Measurements from ENCODE around the gene C6orf120.

C6orf120 gene

GRCh38 chr6:169701954-169702839 is at the start of gene C6orf120, which contains the start of gene WDR27:
Gene C6orf120, plus strand, starts transcription at chr6:169702126. Its CDS starts 334 bp downstream, at chr6:169702460.
Gene WDR27, minus strand, starts transcription at chr6:169702029. Its CDS starts 13,024 bp downstream, at chr6:169689005.
- peak; percentile 98 for DNase-seq

DNA sequence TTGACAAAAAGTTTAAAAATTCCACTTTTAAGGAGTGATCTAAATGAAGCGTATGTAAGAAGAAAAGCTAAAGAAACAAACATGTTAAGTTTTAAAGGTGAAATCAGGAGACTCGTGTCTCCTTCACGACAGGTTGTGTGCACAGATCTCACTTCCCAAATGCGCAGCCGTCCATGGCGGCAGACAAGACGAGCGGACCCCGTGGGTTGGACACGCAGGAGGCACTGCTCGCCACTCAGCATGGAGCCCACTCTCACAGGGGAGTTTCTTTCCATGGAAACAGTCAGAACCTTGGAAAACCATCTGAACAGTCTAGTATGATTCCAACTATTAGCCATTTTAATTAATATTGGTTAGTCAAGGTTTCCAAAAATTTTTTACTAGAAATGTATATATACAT is 49.0 kb upstream of the C6orf120 start:
- DNase-seq = no peak

GRCh38 chr6:169653691-169654090 is 48.2 kb upstream of the C6orf120 start:
- DNase-seq = no peak

DNA sequence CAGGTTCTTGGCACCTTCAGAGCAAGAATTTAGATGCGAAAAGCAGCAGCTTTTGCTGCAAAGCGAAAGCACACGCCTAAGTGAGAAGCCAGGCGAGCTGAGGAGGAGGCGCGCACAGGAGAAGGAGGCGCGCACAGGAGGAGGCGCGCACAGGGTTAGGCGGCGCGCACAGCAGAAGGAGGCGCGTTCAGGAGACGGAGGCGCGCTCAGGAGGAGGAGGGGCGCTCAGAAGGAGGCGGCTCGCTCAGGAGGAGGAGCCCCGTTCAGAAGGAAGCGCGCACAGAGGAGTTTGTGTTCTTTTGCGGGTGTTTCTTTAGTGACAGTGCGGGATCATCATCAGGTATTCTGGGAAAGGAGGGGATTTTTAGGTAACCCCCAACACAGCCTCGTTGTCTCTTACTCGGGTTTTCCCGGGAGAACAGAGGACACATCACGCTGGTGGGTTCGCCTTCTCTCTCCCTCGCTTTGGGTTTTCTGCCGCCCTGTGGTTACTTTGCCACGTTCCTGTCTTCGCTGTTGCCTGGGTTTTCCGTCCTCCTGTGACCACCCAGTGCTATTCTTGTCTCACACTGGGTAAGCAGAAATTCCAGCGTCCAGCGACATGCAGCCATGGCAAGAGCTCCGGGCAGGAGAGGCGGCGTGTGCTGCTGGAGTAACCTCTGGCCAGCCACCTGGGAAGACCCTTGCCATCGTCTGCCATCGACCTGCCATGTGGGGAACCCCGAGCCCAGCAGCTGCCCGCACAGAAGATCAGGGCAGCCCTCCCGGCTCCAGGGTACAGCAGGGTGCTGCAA is 47.1 kb upstream of the C6orf120 start:
- no peak for DNase-seq

GRCh38 chr6:169656546-169657283 is 45.2 kb upstream of the C6orf120 start:
- DNase-seq = no peak

DNA sequence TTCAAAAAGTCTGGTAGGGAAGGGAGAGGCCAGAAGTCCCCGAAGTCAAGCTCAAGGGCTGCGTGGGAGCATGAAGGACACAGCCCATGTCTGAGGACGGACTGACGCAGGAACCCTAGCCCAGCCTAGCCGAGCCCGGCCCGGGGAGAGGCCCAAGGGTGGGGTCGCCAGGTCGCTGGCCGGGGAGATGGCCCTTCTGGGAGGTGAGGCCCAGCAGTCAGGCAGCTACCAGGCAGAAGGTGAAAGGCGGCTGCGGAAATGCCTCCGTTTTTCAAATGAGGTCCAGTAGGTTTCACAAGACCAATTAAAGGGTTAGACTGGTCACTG is 44.7 kb upstream of the C6orf120 start:
- no peak for DNase-seq

- DNase-seq = no peak
These were observed 41.9 kb upstream of the C6orf120 start for GRCh38 chr6:169659820-169660610.

GRCh38 chr6:169660751-169661390 is 41.1 kb upstream of the C6orf120 start:
- no peak for DNase-seq

- DNase-seq = no peak
These were observed 40.6 kb upstream of the C6orf120 start for GRCh38 chr6:169661391-169661756.

DNA sequence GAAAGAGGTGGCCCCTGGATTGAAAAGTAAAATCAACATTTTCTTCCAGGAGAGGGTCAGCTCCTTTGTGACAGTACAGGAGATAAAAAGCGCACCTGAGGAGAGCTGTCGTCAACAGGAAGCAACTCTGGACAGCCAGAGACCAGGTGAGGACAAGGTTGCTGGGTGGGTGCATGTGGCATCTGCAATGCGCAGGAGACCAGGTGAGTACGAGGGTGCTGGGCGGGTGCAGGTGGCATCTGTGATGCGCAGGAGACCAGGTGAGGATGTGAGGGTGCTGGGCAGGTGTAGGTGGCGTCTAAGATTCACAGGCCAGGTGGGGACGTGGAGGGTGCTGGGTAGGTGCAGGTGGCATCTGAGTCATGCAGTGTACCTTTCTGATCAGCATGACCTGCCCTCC is 38.5 kb upstream of the C6orf120 start:
- DNase-seq = peak; percentile 73

DNA sequence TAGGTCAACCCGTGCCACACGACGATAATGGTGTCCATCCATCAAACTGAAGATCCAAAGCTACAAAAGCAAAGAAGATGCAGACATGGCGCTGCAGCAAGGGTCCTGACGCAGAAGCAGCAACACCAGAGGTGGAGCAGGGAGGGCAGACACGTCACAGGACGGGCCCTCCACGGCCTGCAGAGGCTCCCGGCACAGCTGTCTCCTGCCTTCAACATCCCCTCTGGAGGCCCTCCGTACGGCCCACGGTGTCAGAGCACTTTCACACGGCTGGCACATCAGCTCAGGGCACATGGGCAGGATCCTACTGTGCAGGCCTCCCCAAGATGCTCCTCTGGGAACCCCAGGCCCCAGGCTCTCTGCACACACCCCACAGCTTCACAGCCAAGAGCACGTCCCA is 37.7 kb upstream of the C6orf120 start:
- DNase-seq = no peak

- DNase-seq = peak; percentile 87
These were observed 36.6 kb upstream of the C6orf120 start for GRCh38 chr6:169665289-169665688.

DNA sequence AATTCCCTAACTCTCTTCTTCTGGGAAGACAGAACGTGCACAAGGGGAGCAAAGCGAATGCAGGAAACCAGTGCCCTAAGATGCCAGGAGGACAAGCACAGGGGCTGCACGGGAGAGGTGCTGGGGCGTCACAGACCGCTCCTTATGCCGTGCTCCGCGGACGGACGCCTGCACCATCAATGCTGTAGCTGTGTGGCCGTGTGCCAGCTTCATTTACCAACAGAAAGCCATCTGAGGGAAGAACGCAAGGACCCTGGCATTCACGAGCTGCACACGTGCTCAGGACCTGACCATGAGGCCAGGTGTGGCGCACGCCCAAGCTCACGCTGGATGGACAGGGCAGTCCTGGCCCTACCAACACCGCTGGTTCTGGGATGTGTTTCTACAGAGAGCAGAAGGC is 35.5 kb upstream of the C6orf120 start:
- peak; percentile 70 for DNase-seq

GRCh38 chr6:169667716-169668115 is 34.2 kb upstream of the C6orf120 start:
- DNase-seq = no peak

GRCh38 chr6:169668203-169668847 is 33.6 kb upstream of the C6orf120 start:
- no peak for DNase-seq

DNA sequence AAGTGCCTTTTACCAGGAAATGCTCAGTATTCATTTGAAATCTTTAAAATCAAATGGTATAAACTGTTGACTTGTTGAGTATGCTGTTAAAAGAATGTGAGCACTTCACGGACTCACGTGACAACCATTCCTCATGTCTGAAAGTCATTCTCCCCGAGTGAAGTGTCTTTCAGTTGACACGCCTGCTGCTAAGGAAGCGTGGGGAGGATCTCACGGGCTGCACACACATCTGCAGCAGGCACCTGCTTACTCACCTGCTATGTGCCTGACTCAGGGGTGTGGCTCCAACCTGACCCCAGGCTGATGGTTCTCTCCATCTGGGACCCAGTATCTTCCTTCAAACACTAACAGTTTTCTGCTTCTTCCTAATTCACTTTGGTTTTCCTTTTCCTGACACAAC is 32.8 kb upstream of the C6orf120 start:
- DNase-seq = peak; percentile 72

GRCh38 chr6:169669889-169670288 is 32.0 kb upstream of the C6orf120 start:
- DNase-seq = no peak

DNA sequence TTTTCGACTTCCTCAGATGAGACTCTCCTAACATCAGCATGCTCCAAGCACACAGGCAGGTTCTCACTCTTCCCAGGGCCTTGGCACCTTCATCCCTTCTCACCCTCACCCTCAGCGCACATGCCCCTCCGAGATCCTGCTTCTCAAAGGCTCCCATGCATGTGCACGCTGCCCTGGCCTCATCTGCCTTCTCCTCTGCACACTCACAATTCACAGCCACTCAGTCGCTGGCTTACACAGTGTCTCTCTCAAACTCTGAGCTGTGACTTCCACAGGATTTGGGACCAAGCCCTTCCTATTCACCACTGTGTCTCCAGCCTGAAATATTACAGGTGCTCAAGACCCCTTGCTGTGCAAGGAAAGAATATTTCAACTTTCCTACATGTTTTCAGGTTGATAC is 30.4 kb upstream of the C6orf120 start:
- DNase-seq = no peak

- no peak for DNase-seq
These were observed 26.9 kb upstream of the C6orf120 start for GRCh38 chr6:169675011-169675410.

DNA sequence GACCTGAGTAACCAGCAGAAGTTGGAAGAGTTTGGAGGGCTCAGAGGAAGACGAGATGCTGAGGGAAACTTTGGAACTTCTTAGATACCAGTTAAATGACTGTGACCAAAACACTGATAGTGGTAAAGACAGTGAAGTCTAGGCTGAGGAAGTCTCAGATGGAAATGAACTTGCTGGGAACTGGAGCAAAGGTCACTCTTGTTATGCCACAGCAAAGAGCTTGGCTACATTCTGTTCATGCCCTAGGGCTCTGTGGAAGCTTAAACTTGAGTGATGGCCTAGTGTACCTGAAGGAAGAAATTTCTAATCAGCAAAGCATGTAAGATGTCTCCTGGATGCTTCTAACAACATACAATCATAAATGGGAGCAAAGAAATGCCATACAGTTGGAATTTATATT is 24.8 kb upstream of the C6orf120 start:
- no peak for DNase-seq

DNA sequence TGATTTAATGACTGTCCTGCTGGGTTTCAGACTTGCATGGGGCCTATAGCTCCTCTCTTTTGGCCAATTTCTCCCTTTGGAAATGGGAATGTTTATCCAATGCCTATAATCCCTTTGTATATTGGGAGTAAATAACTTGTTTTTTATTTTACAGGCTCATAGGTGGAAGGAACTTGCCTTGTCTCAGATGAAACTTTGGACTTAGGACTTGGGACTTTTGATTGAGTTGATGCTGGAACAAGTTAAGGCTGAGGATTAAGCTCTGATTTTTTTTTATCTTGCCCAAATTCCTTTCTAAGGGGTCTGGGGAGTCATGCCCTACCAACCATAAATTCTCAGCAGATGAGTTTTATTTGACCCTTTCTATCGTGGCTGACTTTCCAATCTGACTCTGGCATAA is 23.6 kb upstream of the C6orf120 start:
- no peak for DNase-seq

GRCh38 chr6:169684056-169684455 is 17.9 kb upstream of the C6orf120 start:
- DNase-seq = no peak

Data from NCI-H345 (cell line).